CD4-positive, alpha-beta memory T cell (primary cell): ENCODE data around the gene GAB2. TPM values are rescaled to one million over a fixed set of nuclear protein-coding genes. Genes with fewer than 3 reads are reported as not detected.

Experiments
- CTCF ChIA-PET: fragments of 350-600 bp; sonication (Branson Sonifier 250); formaldehyde crosslinking; loops from one replicate; lab custom pipeline; 2021; ENCODE audit warnings: inconsistent platforms; ENCODE audit not compliant: partially characterized antibody; lab: Charles Lee
- POLR2A ChIA-PET: fragments of 350-600 bp; sonication (Branson Sonifier 250); formaldehyde crosslinking; loops from one replicate; lab custom pipeline; 2021; ENCODE audit not compliant: partially characterized antibody; lab: Charles Lee
- DNase-seq, 5 donors: peaks; one replicate each; pipeline versions ENCODE4 v3.0.0 to v3.0.0-alpha.2; 2020 to 2022; ENCODE audit warnings: mixed read lengths in 1 of 5
- H3K27ac ChIP-seq: one replicate; pipeline ENCODE4 v1.7.0; 2013; ENCODE audit warnings: low read depth, low read length
- H3K27me3 ChIP-seq: 2 replicates; pipeline ENCODE4 v1.7.0; 2013; ENCODE audit warnings: mild to moderate bottlenecking, low read length, moderate library complexity; ENCODE audit not compliant: insufficient read depth
- H3K36me3 ChIP-seq: 2 replicates; pipeline ENCODE4 v1.7.0; 2013; ENCODE audit warnings: mild to moderate bottlenecking, low read length, moderate library complexity; ENCODE audit not compliant: insufficient read depth
- H3K4me1 ChIP-seq: 2 replicates; pipeline ENCODE4 v1.7.0; 2013; ENCODE audit warnings: mild to moderate bottlenecking, low read length, moderate library complexity; ENCODE audit not compliant: insufficient read depth
- H3K4me3 ChIP-seq, 2 donors: one replicate each; pipeline ENCODE4 v1.7.0; 2013; ENCODE audit warnings: low read length in 2 of 2, mild to moderate bottlenecking in 1 of 2
- H3K9me3 ChIP-seq, 2 donors: one replicate each; pipeline ENCODE4 v1.7.0; 2013; ENCODE audit warnings: low read length in 2 of 2, control low read depth in 1 of 2; ENCODE audit not compliant: control insufficient read depth in 1 of 2
- H3K27ac Mint-ChIP-seq, 7 donors: one replicate each; pipeline ENCODE4 v1.8.0; 2020 to 2021; ENCODE audit warnings: mixed read lengths in 7 of 7, mild to moderate bottlenecking in 6 of 7, inconsistent platforms in 3 of 7, moderate library complexity in 3 of 7
- H3K27me3 Mint-ChIP-seq, 2 donors: one replicate each; pipeline ENCODE4 v1.8.0; 2020 to 2021; ENCODE audit warnings: mixed read lengths in 2 of 2
- H3K36me3 Mint-ChIP-seq, 2 donors: one replicate each; pipeline ENCODE4 v1.8.0; 2020 to 2021; ENCODE audit warnings: mixed read lengths in 2 of 2, inconsistent platforms in 1 of 2, mild to moderate bottlenecking in 1 of 2
- H3K4me1 Mint-ChIP-seq, 4 donors: one replicate each; pipeline ENCODE4 v1.8.0; 2020 to 2021; ENCODE audit warnings: mixed read lengths in 4 of 4, mild to moderate bottlenecking in 1 of 4
- H3K4me3 Mint-ChIP-seq, 8 donors: one replicate each; pipeline ENCODE4 v1.8.0; 2020 to 2021; ENCODE audit warnings: mixed read lengths in 8 of 8, mild to moderate bottlenecking in 7 of 8, moderate library complexity in 6 of 8, inconsistent platforms in 3 of 8
- H3K9me3 Mint-ChIP-seq, 8 donors: one replicate each; pipeline ENCODE4 v1.8.0; 2020 to 2021; ENCODE audit warnings: mixed read lengths in 8 of 8, mild to moderate bottlenecking in 5 of 8, inconsistent platforms in 3 of 8, moderate library complexity in 1 of 8
- intact Hi-C: fragments of 100-400 bp; cut with micrococcal nuclease; formaldehyde crosslinking; loops from one replicate; pipeline ENCODE4 v1.15.1; 2023
- polyA plus RNA-seq, 2 donors: library from polyadenylated mRNA; unstranded; fragments of 300-500 nt; fragmentation: Illumina TruSeq; gene quantifications; one replicate each; pipeline ENCODE4 v1.2.3, GENCODE V29; 2021
- total RNA-seq, 2 experiments: library from RNA; stranded (reverse); gene quantifications; one replicate each; pipeline ENCODE4 v1.2.3, GENCODE V29; 2021

Gene GAB2
- total and polyA plus RNA-seq, 4 experiments from 2014 or later = 0.05 to 6.7 (median 3.1) TPM

GRCh38 chr11:78428266-78428636 lies 10.6 kb upstream of the GAB2 start:
- H3K9me3 Mint-ChIP-seq = no peaks in the 10 kb centered on the region
- H3K4me1 ChIP-seq = no peaks in the 10 kb centered on the region
- no peak for DNase-seq
- H3K27ac ChIP-seq = no peak overlapping the region
- H3K9me3 ChIP-seq = no peaks in the 10 kb centered on the region
- H3K36me3 ChIP-seq = no peaks in the 10 kb centered on the region
- no peak overlapping the region for H3K27ac Mint-ChIP-seq
- peaks cover 4 to 13% of the 10 kb centered on the region in 2 donors for H3K36me3 Mint-ChIP-seq
- H3K27me3 ChIP-seq = no peaks in the 10 kb centered on the region
- H3K4me1 Mint-ChIP-seq = peaks cover 0 to 7% (median 5%) of the 10 kb centered on the region in 4 donors
- no peaks in the 10 kb centered on the region for H3K27me3 Mint-ChIP-seq
- H3K4me3 Mint-ChIP-seq = no peak overlapping the region
- ChIA-PET POLR2A (interaction anchor here (0.8 kb wide), 1 partner anchor 10 kb away, joined by 3 read pairs; no protein-coding TSS in a partner anchor), CTCF (interaction anchor here (0.6 to 6.2 kb wide), 3 partner anchors 8 to 40 kb away, joined by 3 to 44 read pairs (median 4); partner anchors contain the start of gene GAB2)
- H3K4me3 ChIP-seq = no peak overlapping the region
- intact Hi-C loops = no loop called here

- Histone ChIP-seq H3K4me1 (no peaks in the 10 kb centered on the region), H3K27me3 (no peaks in the 10 kb centered on the region), H3K9me3 (no peaks in the 10 kb centered on the region), H3K4me3 (no peak overlapping the region), H3K27ac (no peak overlapping the region), H3K36me3 (no peaks in the 10 kb centered on the region)
- H3K27me3 Mint-ChIP-seq = no peaks in the 10 kb centered on the region
- POLR2A ChIA-PET = interaction anchor here (0.8 kb wide), 1 partner anchor 9 kb away, joined by 3 read pairs; no protein-coding TSS in a partner anchor
- DNase-seq = no peak
- intact Hi-C loops = no loop called here
- H3K9me3 Mint-ChIP-seq = no peaks in the 10 kb centered on the region
- peaks cover 0 to 7% (median 5%) of the 10 kb centered on the region in 4 donors for H3K4me1 Mint-ChIP-seq
- H3K27ac Mint-ChIP-seq = no peak overlapping the region
- H3K4me3 Mint-ChIP-seq = no peak overlapping the region
- H3K36me3 Mint-ChIP-seq = peaks cover 4 to 9% of the 10 kb centered on the region in 2 donors
- CTCF ChIA-PET = interaction anchor here (6.2 kb wide), 1 partner anchor 7 kb away, joined by 44 read pairs; no protein-coding TSS in a partner anchor
Observed at GRCh38 chr11:78427615-78428265, 10.1 kb upstream of the GAB2 start.

GRCh38 chr11:78426845-78427244 lies 9.2 kb upstream of the GAB2 start:
- ChIA-PET POLR2A (no interaction called here), CTCF (interaction anchor here (2.2 to 6.2 kb wide), 2 partner anchors 6 to 11 kb away, joined by 5 to 44 read pairs; no protein-coding TSS in a partner anchor)
- Histone ChIP-seq H3K4me1 (no peaks in the 10 kb centered on the region), H3K9me3 (no peaks in the 10 kb centered on the region), H3K4me3 (no peak overlapping the region), H3K27me3 (no peaks in the 10 kb centered on the region), H3K27ac (no peak overlapping the region), H3K36me3 (no peaks in the 10 kb centered on the region)
- Mint-ChIP-seq H3K27ac (no peak overlapping the region), H3K27me3 (peaks cover 0 to under 1% of the 10 kb centered on the region in 2 donors), H3K4me3 (no peak overlapping the region), H3K4me1 (peaks cover 0 to 7% (median 5%) of the 10 kb centered on the region in 4 donors), H3K9me3 (no peaks in the 10 kb centered on the region), H3K36me3 (peaks cover 4 to 8% of the 10 kb centered on the region in 2 donors)
- no peak for DNase-seq
- intact Hi-C loops = no loop called here

GRCh38 chr11:78425399-78426070 lies 7.9 kb upstream of the GAB2 start:
- peaks cover 0 to 12% (median 6%) of the 10 kb centered on the region in 4 donors for H3K4me1 Mint-ChIP-seq
- H3K36me3 Mint-ChIP-seq = peaks cover 4% of the 10 kb centered on the region in 2 donors
- no peak overlapping the region for H3K4me3 ChIP-seq
- H3K27ac ChIP-seq = no peak overlapping the region
- H3K9me3 ChIP-seq = no peaks in the 10 kb centered on the region
- no peak for DNase-seq
- no peaks in the 10 kb centered on the region for H3K9me3 Mint-ChIP-seq
- ChIA-PET POLR2A (no interaction called here), CTCF (interaction anchor here (0.6 to 2.2 kb wide), 3 partner anchors 10 to 139 kb away, joined by 3 to 5 read pairs (median 3); no protein-coding TSS in a partner anchor)
- no peak overlapping the region for H3K4me3 Mint-ChIP-seq
- H3K36me3 ChIP-seq = no peaks in the 10 kb centered on the region
- H3K4me1 ChIP-seq = peaks cover 3% of the 10 kb centered on the region
- no peak overlapping the region for H3K27ac Mint-ChIP-seq
- H3K27me3 Mint-ChIP-seq = peaks cover 0 to 6% of the 10 kb centered on the region in 2 donors
- intact Hi-C loops = no loop called here
- H3K27me3 ChIP-seq = no peaks in the 10 kb centered on the region

GRCh38 chr11:78424334-78425270 lies 7.0 kb upstream of the GAB2 start:
- intact Hi-C loops = no loop called here
- no peaks in the 10 kb centered on the region for H3K9me3 ChIP-seq
- H3K4me1 Mint-ChIP-seq = peaks cover 3 to 13% (median 5%) of the 10 kb centered on the region in 4 donors
- H3K4me3 ChIP-seq = no peak overlapping the region
- no peak overlapping the region for H3K4me3 Mint-ChIP-seq
- peaks cover 2 to 4% of the 10 kb centered on the region in 2 donors for H3K36me3 Mint-ChIP-seq
- POLR2A ChIA-PET = no interaction called here
- DNase-seq = no peak
- no peak overlapping the region for H3K27ac ChIP-seq
- no peaks in the 10 kb centered on the region for H3K27me3 ChIP-seq
- no peaks in the 10 kb centered on the region for H3K9me3 Mint-ChIP-seq
- H3K27me3 Mint-ChIP-seq = peaks cover 0 to 6% of the 10 kb centered on the region in 2 donors
- H3K36me3 ChIP-seq = no peaks in the 10 kb centered on the region
- CTCF ChIA-PET = interaction anchor here (1.4 kb wide), 1 partner anchor 161 kb away, joined by 3 read pairs; no protein-coding TSS in a partner anchor
- H3K27ac Mint-ChIP-seq = no peak overlapping the region
- peaks cover 8% of the 10 kb centered on the region for H3K4me1 ChIP-seq

GRCh38 chr11:78423241-78423640 lies 5.6 kb upstream of the GAB2 start:
- H3K4me3 ChIP-seq = no peak overlapping the region
- DNase-seq = no peak
- no peaks in the 10 kb centered on the region for H3K27me3 ChIP-seq
- Mint-ChIP-seq H3K27ac (no peak overlapping the region), H3K27me3 (peaks cover 5 to 7% of the 10 kb centered on the region in 2 donors), H3K4me1 (peaks cover 12 to 24% (median 15%) of the 10 kb centered on the region in 4 donors), H3K36me3 (peaks cover 0 to 2% of the 10 kb centered on the region in 2 donors), H3K4me3 (no peak overlapping the region), H3K9me3 (no peaks in the 10 kb centered on the region)
- intact Hi-C loops = no loop called here
- CTCF ChIA-PET = interaction anchor here (1.3 to 8.8 kb wide), 3 partner anchors 6 to 274 kb away, joined by 4 to 121 read pairs (median 44); no protein-coding TSS in a partner anchor
- H3K36me3 ChIP-seq = no peaks in the 10 kb centered on the region
- H3K9me3 ChIP-seq = no peaks in the 10 kb centered on the region
- no peak overlapping the region for H3K27ac ChIP-seq
- H3K4me1 ChIP-seq = peaks cover 12% of the 10 kb centered on the region
- POLR2A ChIA-PET = no interaction called here
